Activated T-helper 1 cell treated with anti-CD3 and anti-CD28 coated beads, Interleukin-12 subunit alpha, Interleukin-12 subunit beta, Interleukin-2, Interleukin-4 antibody, amounts not matched to agents 30 ng/mL and 10 ng/mL and 1 ng/mL, durations not matched to agents 14 hours and 24 hours and 36 hours (primary cell): Measurements from ENCODE around the gene DUS1L. TPM values are rescaled to one million over a fixed set of nuclear protein-coding genes. Genes with fewer than 3 reads are reported as not detected.

Source experiments
- total RNA-seq: library from RNA; stranded (reverse); gene quantifications from 2 replicates; pipeline ENCODE4 v1.2.3, GENCODE V29; 2022

The DUS1L gene
- total RNA-seq, 1 donor from 2014 or later, result 231 TPM

Other genes starting within 250 kb of the DUS1L start
- gene MCRIP1, start 232.5 kb downstream of the DUS1L start, total RNA-seq, result 56.0 and 62.3 TPM in 2 replicates
- gene PPP1R27, start 230.8 kb downstream of the DUS1L start, total RNA-seq, result not detected in 2 replicates
- 477 and 487 TPM in 2 replicates for gene P4HB, start 205.3 kb downstream of the DUS1L start, total RNA-seq
- gene ARHGDIA, start 194.5 kb downstream of the DUS1L start, total RNA-seq, result 701 and 705 TPM in 2 replicates
- gene ALYREF, start 174.2 kb downstream of the DUS1L start, total RNA-seq, result 241 and 249 TPM in 2 replicates
- gene ANAPC11, start 174.1 kb downstream of the DUS1L start, total RNA-seq, result 123 and 124 TPM in 2 replicates
- gene NPB, start 163.6 kb downstream of the DUS1L start, total RNA-seq, result 0.24 and 0.31 TPM in 2 replicates
- 49.5 and 54.5 TPM in 2 replicates for gene PCYT2, start 154.4 kb downstream of the DUS1L start, total RNA-seq
- 53.2 and 57.5 TPM in 2 replicates for gene SIRT7, start 147.6 kb downstream of the DUS1L start, total RNA-seq
- gene MAFG, start 138.1 kb downstream of the DUS1L start, total RNA-seq, result 33.8 and 35.5 TPM in 2 replicates
- 130 and 131 TPM in 2 replicates for gene PYCR1, start 128.5 kb downstream of the DUS1L start, total RNA-seq
- gene MYADML2, start 118.6 kb downstream of the DUS1L start, total RNA-seq, result 0.08 TPM in 1 of 2 replicates, not detected in the other
- 1.5 and 2.4 TPM in 2 replicates for gene NOTUM, start 104.6 kb downstream of the DUS1L start, total RNA-seq
- 32.2 and 33.8 TPM in 2 replicates for gene ASPSCR1, start 88.2 kb downstream of the DUS1L start, total RNA-seq
- 109 and 120 TPM in 2 replicates for gene CENPX, start 42.9 kb downstream of the DUS1L start, total RNA-seq
- 37.6 and 37.8 TPM in 2 replicates for gene LRRC45, start 42.5 kb downstream of the DUS1L start, total RNA-seq
- 7.6 and 9.4 TPM in 2 replicates for gene RAC3, start 34.1 kb downstream of the DUS1L start, total RNA-seq
- 123 and 125 TPM in 2 replicates for gene DCXR, start 28.1 kb downstream of the DUS1L start, total RNA-seq
- 24.1 and 26.8 TPM in 2 replicates for gene RFNG, start 14.0 kb downstream of the DUS1L start, total RNA-seq
- gene GPS1, start 13.9 kb downstream of the DUS1L start, total RNA-seq, result 112 and 124 TPM in 2 replicates
- gene FASN, start 32.4 kb upstream of the DUS1L start, total RNA-seq, result 415 and 421 TPM in 2 replicates
- 59.5 and 60.8 TPM in 2 replicates for gene CCDC57, start 147.0 kb upstream of the DUS1L start, total RNA-seq
- 111 and 115 TPM in 2 replicates for gene SLC16A3, start 163.2 kb upstream of the DUS1L start, total RNA-seq
- gene CSNK1D, start 207.9 kb upstream of the DUS1L start, total RNA-seq, result 154 and 161 TPM in 2 replicates